ENCODE measurements around the gene PDCD2L.

GRCh38 chr19:34363930-34364329 is 40.3 kb upstream of the PDCD2L start:
- TF ChIP-seq EZH2 (IDR thresholded peaks at IDR 0.05; ENCODE audit: low read length) (no peak), CTCF (optimal IDR thresholded peaks at IDR 0.05 in 1 of 3, IDR thresholded peaks at IDR 0.05 in 1 of 3, conservative IDR thresholded peaks at IDR 0.05 in 1 of 3; ENCODE audit: extremely low read depth in 1 of 3, insufficient read depth in 2 of 3, low read length in 3 of 3) (no peak)
